ENCODE measurements around the gene SLC25A1. TPM values are rescaled to one million over a fixed set of nuclear protein-coding genes. Genes with fewer than 3 reads are reported as not detected.

Gene SLC25A1
- polyA plus RNA-seq, 2 donors: 36.1 to 54.6 TPM

DNA sequence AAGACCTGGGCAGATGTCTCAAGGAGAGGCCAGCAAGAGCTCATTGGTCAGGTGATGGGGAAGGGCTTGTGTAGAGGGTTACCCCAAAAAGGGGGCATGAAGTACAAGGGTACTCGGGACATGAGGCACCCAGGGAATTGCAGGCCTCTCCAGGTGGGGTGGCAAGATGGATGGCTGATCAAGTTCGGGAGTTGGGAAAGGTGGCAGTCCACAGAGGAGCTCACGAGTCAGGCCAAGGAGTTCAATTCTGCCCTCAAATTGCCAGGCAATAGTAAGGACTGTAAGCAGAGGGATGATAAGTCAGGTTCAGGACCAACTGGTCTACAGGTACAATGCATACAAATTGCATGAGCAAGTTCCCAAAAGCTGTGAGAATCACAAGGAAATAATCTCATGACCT, 42.3 kb upstream of the SLC25A1 start:
- Histone ChIP-seq H3K27ac (ENCODE audit: low read depth in 2 of 2, low read length in 1 of 2) (no peak overlapping the region), H3K4me1 (ENCODE audit: control insufficient read depth in 2 of 2, insufficient read depth in 2 of 2, low read length in 1 of 2) (no peaks in the 10 kb centered on the region), H3K27me3 (ENCODE audit: control insufficient read depth in 1 of 2, insufficient read depth in 2 of 2, low read length in 2 of 2) (no peaks in the 10 kb centered on the region), H3K4me3 (ENCODE audit: low read depth in 1 of 2, low read length in 2 of 2) (no peak overlapping the region), H3K9me3 (ENCODE audit: control insufficient read depth in 2 of 2, insufficient read depth in 1 of 2, low read depth in 1 of 2, low read length in 1 of 2) (peaks cover 0 to 2% of the 10 kb centered on the region in 2 donors), H3K36me3 (ENCODE audit: control insufficient read depth in 2 of 2, insufficient read depth in 2 of 2, low read length in 1 of 2) (peaks cover 5 to 32% of the 10 kb centered on the region in 2 donors)
- WGBS, 2 donors: 88 to 91% methylated on average over 3 of the region's 3 CpGs

DNA sequence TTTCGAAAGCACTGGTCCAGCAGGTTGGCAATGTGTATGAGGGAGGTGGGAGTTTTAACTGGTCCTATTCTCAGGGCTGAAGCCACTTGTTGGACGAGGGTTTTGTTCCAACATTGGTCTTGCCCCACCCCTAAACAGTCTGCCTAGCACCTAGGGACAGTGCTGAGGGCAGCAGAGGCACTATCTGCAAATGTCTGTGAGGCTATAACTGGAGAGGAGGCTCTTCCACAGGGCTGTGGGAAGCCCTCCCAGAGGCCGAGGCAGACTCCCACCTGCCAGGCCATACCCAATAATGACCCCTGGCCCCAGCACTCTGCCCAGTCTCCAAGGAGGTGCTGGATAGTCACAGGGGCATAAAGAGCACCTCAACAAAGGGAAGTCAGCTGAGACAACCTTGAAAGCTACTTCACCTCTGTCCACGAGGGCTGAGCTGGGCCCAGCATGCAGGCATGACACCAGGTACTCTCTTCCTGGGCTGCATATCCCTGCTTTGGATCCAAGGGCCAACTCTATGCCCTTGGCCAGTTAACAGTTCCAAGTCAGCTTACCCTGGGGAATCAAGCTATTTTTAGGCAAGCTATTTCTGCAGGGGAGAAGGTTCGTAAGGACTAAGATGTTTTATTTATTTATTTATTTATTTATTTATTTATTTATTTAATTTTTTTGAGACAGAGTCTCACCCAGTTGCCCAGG, 40.2 kb upstream of the SLC25A1 start:
- no peaks in the 10 kb centered on the region for H3K4me1 ChIP-seq (ENCODE audit: control insufficient read depth in 2 of 2, insufficient read depth in 2 of 2, low read length in 1 of 2)
- H3K27me3 ChIP-seq (ENCODE audit: control insufficient read depth in 1 of 2, insufficient read depth in 2 of 2, low read length in 2 of 2): no peaks in the 10 kb centered on the region
- H3K4me3 ChIP-seq (ENCODE audit: low read depth in 1 of 2, low read length in 2 of 2): no peak overlapping the region
- H3K9me3 ChIP-seq (ENCODE audit: control insufficient read depth in 2 of 2, insufficient read depth in 1 of 2, low read depth in 1 of 2, low read length in 1 of 2): peaks cover 0 to 2% of the 10 kb centered on the region in 2 donors
- peaks cover 12 to 26% of the 10 kb centered on the region in 2 donors for H3K36me3 ChIP-seq (ENCODE audit: control insufficient read depth in 2 of 2, insufficient read depth in 2 of 2, low read length in 1 of 2)
- H3K27ac ChIP-seq (ENCODE audit: low read depth in 2 of 2, low read length in 1 of 2): no peak overlapping the region
- 63 to 76% methylated on average over 5 of the region's 5 CpGs for WGBS, 2 donors

DNA sequence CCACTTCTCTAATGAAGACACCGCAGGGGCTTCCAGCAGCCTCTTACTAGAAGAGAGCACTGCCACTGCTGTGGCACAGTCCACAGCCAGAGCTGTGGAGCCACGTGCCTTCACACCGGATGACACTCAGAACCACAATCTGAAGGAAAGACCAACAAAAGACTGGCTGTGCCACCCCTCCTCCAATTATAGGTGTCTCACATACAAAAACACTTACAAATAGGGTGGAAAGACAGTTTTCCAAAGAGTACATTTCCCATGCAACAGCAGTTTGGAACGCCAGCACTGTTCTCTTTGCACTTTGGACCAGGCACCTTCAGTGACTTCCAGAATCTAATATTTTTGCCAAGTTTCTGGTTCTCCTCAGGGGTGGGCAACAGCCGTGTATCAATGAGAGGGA, 38.0 kb upstream of the SLC25A1 start:
- Histone ChIP-seq H3K36me3 (ENCODE audit: control insufficient read depth in 2 of 2, insufficient read depth in 2 of 2, low read length in 1 of 2) (peaks cover 9 to 13% of the 10 kb centered on the region in 2 donors), H3K27me3 (ENCODE audit: control insufficient read depth in 1 of 2, insufficient read depth in 2 of 2, low read length in 2 of 2) (no peaks in the 10 kb centered on the region), H3K4me1 (ENCODE audit: control insufficient read depth in 2 of 2, insufficient read depth in 2 of 2, low read length in 1 of 2) (no peaks in the 10 kb centered on the region), H3K9me3 (ENCODE audit: control insufficient read depth in 2 of 2, insufficient read depth in 1 of 2, low read depth in 1 of 2, low read length in 1 of 2) (no peaks in the 10 kb centered on the region), H3K27ac (ENCODE audit: low read depth in 2 of 2, low read length in 1 of 2) (no peak overlapping the region), H3K4me3 (ENCODE audit: low read depth in 1 of 2, low read length in 2 of 2) (no peak overlapping the region)
- 95 to 97% methylated on average over 5 of the region's 5 CpGs for WGBS, 2 donors

DNA sequence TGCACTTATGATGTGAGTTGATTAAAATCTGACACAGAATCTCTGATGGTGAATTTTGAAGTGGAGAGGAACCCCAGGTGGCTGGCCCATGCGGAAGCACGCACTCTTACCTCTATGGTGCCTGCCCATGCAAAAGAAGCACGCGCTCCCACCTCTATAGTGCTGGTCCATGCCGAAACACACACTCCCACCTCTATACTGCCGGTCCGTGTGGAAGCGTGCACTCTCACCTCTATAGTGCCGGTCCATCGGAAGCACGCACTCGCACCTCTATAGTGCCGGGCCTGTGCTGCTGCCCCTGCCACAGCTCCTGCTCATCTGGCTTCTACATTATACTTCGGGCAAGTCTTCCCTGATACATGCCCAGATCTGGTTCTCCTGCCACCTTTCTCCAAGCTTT, 36.8 kb upstream of the SLC25A1 start:
- H3K4me1 ChIP-seq (ENCODE audit: control insufficient read depth in 2 of 2, insufficient read depth in 2 of 2, low read length in 1 of 2): no peaks in the 10 kb centered on the region
- H3K27ac ChIP-seq (ENCODE audit: low read depth in 2 of 2, low read length in 1 of 2): no peak overlapping the region
- H3K9me3 ChIP-seq (ENCODE audit: control insufficient read depth in 2 of 2, insufficient read depth in 1 of 2, low read depth in 1 of 2, low read length in 1 of 2): no peaks in the 10 kb centered on the region
- peaks cover 8 to 9% of the 10 kb centered on the region in 2 donors for H3K36me3 ChIP-seq (ENCODE audit: control insufficient read depth in 2 of 2, insufficient read depth in 2 of 2, low read length in 1 of 2)
- H3K27me3 ChIP-seq (ENCODE audit: control insufficient read depth in 1 of 2, insufficient read depth in 2 of 2, low read length in 2 of 2): no peaks in the 10 kb centered on the region
- H3K4me3 ChIP-seq (ENCODE audit: low read depth in 1 of 2, low read length in 2 of 2): no peak overlapping the region
- WGBS, 2 donors: 94 to 97% methylated on average over 14 of the region's 14 CpGs

DNA sequence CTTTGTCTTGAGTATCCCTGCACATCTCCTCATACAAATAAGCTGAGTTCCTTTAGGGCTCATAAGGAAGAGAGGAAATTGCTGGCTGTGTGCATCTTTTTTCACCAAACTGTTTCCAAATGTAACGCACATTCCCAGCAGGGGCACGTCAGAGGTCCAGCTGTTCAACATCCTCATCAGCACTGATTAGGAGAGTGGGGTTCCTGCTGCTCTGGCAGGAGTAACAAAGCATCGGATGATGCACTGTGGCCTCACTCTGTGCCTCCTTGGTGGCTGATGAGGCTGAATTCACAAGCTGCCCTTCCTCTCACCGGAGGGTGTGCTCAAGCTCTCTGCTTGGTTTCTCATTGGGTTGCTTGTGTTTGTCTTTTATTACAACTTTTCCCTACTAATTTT, 35.5 kb upstream of the SLC25A1 start:
- no peaks in the 10 kb centered on the region for H3K4me1 ChIP-seq (ENCODE audit: control insufficient read depth in 2 of 2, insufficient read depth in 2 of 2, low read length in 1 of 2)
- WGBS, 2 donors: 73 to 79% methylated on average over 4 of the region's 4 CpGs

DNA sequence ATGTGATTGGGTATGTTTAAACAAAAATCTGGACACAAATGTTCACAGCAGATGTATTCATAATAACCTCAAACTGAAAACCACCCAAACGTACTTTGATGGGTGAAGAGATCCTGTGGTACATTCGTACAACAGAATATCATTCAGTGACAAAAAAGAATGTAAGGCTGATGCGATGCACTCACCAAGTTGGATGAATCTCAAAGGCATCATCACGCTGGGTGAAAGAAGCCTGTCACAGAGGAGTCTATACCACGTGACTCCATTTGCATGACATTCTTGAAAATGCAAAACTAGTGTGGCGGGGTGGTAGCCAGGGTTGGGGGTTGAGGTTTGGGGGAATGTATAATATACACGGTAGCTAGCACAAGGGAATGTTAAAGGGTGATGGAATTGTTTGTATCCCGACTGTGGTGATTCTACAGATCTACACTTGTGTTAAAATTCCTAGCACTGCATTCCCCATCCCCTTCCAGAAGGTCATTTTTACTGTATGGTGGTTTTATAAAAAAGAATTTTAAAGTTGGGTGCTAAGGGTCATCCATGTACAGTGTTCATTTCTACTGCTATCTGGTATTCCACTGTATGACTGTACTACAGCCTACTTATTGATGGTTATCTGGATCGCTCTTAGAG, 35.0 kb upstream of the SLC25A1 start:
- no peak overlapping the region for H3K27ac ChIP-seq (ENCODE audit: low read depth in 2 of 2, low read length in 1 of 2)
- H3K4me3 ChIP-seq (ENCODE audit: low read depth in 1 of 2, low read length in 2 of 2): no peak overlapping the region
- H3K27me3 ChIP-seq (ENCODE audit: control insufficient read depth in 1 of 2, insufficient read depth in 2 of 2, low read length in 2 of 2): no peaks in the 10 kb centered on the region
- peaks cover 9 to 17% of the 10 kb centered on the region in 2 donors for H3K36me3 ChIP-seq (ENCODE audit: control insufficient read depth in 2 of 2, insufficient read depth in 2 of 2, low read length in 1 of 2)
- no peaks in the 10 kb centered on the region for H3K9me3 ChIP-seq (ENCODE audit: control insufficient read depth in 2 of 2, insufficient read depth in 1 of 2, low read depth in 1 of 2, low read length in 1 of 2)
- no peaks in the 10 kb centered on the region for H3K4me1 ChIP-seq (ENCODE audit: control insufficient read depth in 2 of 2, insufficient read depth in 2 of 2, low read length in 1 of 2)
- WGBS, 2 donors: 76 to 78% methylated on average over 9 of the region's 9 CpGs

More for the DNA sequence above, 35.5 kb upstream of the SLC25A1 start:
- H3K27ac ChIP-seq (ENCODE audit: low read depth in 2 of 2, low read length in 1 of 2): no peak overlapping the region
- H3K9me3 ChIP-seq (ENCODE audit: control insufficient read depth in 2 of 2, insufficient read depth in 1 of 2, low read depth in 1 of 2, low read length in 1 of 2): no peaks in the 10 kb centered on the region
- peaks cover 9 to 13% of the 10 kb centered on the region in 2 donors for H3K36me3 ChIP-seq (ENCODE audit: control insufficient read depth in 2 of 2, insufficient read depth in 2 of 2, low read length in 1 of 2)
- H3K4me3 ChIP-seq (ENCODE audit: low read depth in 1 of 2, low read length in 2 of 2): no peak overlapping the region
- H3K27me3 ChIP-seq (ENCODE audit: control insufficient read depth in 1 of 2, insufficient read depth in 2 of 2, low read length in 2 of 2): no peaks in the 10 kb centered on the region

DNA sequence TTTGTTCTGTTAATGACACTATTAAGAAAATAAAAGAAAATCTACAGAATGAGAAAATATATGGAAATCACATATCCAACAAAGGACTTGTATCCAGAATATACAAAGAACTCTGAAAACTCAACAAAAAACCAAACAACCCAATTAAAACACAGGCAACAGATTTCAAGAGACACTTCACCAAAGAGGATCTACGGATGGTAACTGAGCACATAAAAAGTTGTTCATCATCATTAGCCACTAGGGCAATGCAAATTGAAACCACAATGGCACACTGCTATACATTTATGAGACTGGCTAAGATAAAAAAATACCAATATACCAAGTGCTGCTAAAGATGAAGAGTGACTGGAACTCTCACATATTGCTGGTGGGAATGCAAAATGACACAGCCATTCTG, 34.5 kb upstream of the SLC25A1 start:
- Histone ChIP-seq H3K4me3 (ENCODE audit: low read depth in 1 of 2, low read length in 2 of 2) (no peak overlapping the region), H3K27ac (ENCODE audit: low read depth in 2 of 2, low read length in 1 of 2) (no peak overlapping the region), H3K27me3 (ENCODE audit: control insufficient read depth in 1 of 2, insufficient read depth in 2 of 2, low read length in 2 of 2) (no peaks in the 10 kb centered on the region), H3K4me1 (ENCODE audit: control insufficient read depth in 2 of 2, insufficient read depth in 2 of 2, low read length in 1 of 2) (no peaks in the 10 kb centered on the region), H3K36me3 (ENCODE audit: control insufficient read depth in 2 of 2, insufficient read depth in 2 of 2, low read length in 1 of 2) (peaks cover 9 to 17% of the 10 kb centered on the region in 2 donors), H3K9me3 (ENCODE audit: control insufficient read depth in 2 of 2, insufficient read depth in 1 of 2, low read depth in 1 of 2, low read length in 1 of 2) (no peaks in the 10 kb centered on the region)
- 77 to 88% methylated on average over 1 of the region's 1 CpG for WGBS, 2 donors

DNA sequence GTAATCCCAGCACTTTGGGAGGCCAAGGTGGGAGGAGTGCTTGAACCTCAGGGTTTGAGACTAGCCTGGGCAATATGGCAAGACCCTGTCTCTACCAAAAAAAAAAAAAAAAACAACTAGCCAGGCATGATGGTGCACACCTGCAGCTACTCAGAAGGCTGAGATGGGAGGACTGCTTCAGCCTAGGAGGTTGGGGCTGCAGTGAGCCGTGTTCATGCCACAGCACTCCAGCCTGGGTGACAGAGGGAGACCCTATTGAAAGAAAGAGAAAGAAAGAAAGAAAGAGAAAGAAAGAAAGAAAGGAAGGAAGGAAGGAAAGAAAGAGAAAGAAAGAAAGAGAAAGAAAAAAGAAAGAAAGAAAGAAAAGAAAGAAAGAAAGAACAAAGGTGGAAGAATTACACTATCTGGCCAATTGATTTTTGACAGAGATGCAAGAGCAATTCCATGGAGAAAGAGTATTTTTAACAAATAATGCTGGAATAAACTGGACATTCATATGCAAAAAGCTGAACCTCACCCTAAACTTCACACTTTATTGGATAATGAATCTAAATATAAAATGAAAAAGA, 33.9 kb upstream of the SLC25A1 start:
- no peak overlapping the region for H3K4me3 ChIP-seq (ENCODE audit: low read depth in 1 of 2, low read length in 2 of 2)
- no peaks in the 10 kb centered on the region for H3K9me3 ChIP-seq (ENCODE audit: control insufficient read depth in 2 of 2, insufficient read depth in 1 of 2, low read depth in 1 of 2, low read length in 1 of 2)
- peaks cover 9 to 19% of the 10 kb centered on the region in 2 donors for H3K36me3 ChIP-seq (ENCODE audit: control insufficient read depth in 2 of 2, insufficient read depth in 2 of 2, low read length in 1 of 2)
- H3K27ac ChIP-seq (ENCODE audit: low read depth in 2 of 2, low read length in 1 of 2): no peak overlapping the region
- no peaks in the 10 kb centered on the region for H3K27me3 ChIP-seq (ENCODE audit: control insufficient read depth in 1 of 2, insufficient read depth in 2 of 2, low read length in 2 of 2)
- no peaks in the 10 kb centered on the region for H3K4me1 ChIP-seq (ENCODE audit: control insufficient read depth in 2 of 2, insufficient read depth in 2 of 2, low read length in 1 of 2)
- 94 to 97% methylated on average over 1 of the region's 1 CpG for WGBS, 2 donors

DNA sequence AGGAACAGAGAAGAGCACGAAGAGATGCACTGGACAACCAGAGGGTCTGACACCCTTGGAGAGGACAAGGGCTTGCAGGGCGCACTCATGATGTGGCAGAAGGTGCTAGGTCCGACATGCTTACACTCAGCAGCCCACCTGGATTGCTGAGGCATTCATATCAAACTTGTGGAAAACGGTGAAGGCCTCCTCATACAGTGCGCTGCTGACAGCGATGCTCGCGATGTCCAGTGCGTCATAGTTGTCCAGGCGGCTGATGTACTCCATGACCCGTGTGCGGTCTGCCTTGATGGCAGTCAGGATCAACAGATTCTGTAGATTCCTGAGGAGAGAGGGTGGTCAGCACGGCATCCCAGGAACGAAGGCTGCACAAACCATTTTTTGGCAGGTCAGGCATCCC, 31.7 kb upstream of the SLC25A1 start:
- Histone ChIP-seq H3K4me1 (ENCODE audit: control insufficient read depth in 2 of 2, insufficient read depth in 2 of 2, low read length in 1 of 2) (no peaks in the 10 kb centered on the region), H3K27me3 (ENCODE audit: control insufficient read depth in 1 of 2, insufficient read depth in 2 of 2, low read length in 2 of 2) (no peaks in the 10 kb centered on the region)

More for the DNA sequence above, 31.7 kb upstream of the SLC25A1 start:
- Histone ChIP-seq H3K4me3 (ENCODE audit: low read depth in 1 of 2, low read length in 2 of 2) (no peak overlapping the region), H3K36me3 (ENCODE audit: control insufficient read depth in 2 of 2, insufficient read depth in 2 of 2, low read length in 1 of 2) (peaks cover under 1 to 14% of the 10 kb centered on the region in 2 donors), H3K9me3 (ENCODE audit: control insufficient read depth in 2 of 2, insufficient read depth in 1 of 2, low read depth in 1 of 2, low read length in 1 of 2) (no peaks in the 10 kb centered on the region), H3K27ac (ENCODE audit: low read depth in 2 of 2, low read length in 1 of 2) (no peak overlapping the region)
- WGBS, 2 donors: 94 to 95% methylated on average over 14 of the region's 14 CpGs
